GM12865 (cell line): Measurements from ENCODE around the gene KLF13.

Experiments used
- DNase-seq: peaks from one replicate; pipeline ENCODE4 v3.0.0; 2010; ENCODE audit warnings: low read depth
- H3K4me3 ChIP-seq: 2 replicates; pipeline ENCODE4 v1.5.1; 2011; ENCODE audit warnings: mild to moderate bottlenecking, low read depth, low read length, control low read depth
- CTCF ChIP-seq: IDR thresholded peaks from 2 replicates; pipeline ENCODE4 v1.5.1; 2011; ENCODE audit warnings: low read length, control low read depth, low read depth, inconsistent platforms; ENCODE audit not compliant: insufficient read depth; ENCODE audit errors: missing control alignments

KLF13 gene

GRCh38 chr15:31295658-31296057, 31.0 kb upstream of the KLF13 start:
- no peak for TF ChIP-seq CTCF
- no peak overlapping the region for H3K4me3 ChIP-seq
- DNase-seq = no peak

- no peak for TF ChIP-seq CTCF
- no peak overlapping the region for H3K4me3 ChIP-seq
These were observed 30.4 kb upstream of the KLF13 start for GRCh38 chr15:31296219-31296645.

GRCh38 chr15:31296646-31297574, 29.7 kb upstream of the KLF13 start:
- TF ChIP-seq CTCF = no peak
- no peak overlapping the region for H3K4me3 ChIP-seq
- DNase-seq = no peak

More at GRCh38 chr15:31296219-31296645, 30.4 kb upstream of the KLF13 start:
- DNase-seq = no peak

- H3K4me3 ChIP-seq = no peak overlapping the region
- TF ChIP-seq CTCF = no peak
- DNase-seq = no peak
These were observed 28.8 kb upstream of the KLF13 start for GRCh38 chr15:31297575-31298456.

- no peak overlapping the region for H3K4me3 ChIP-seq
- no peak for TF ChIP-seq CTCF
- no peak for DNase-seq
These were observed 27.9 kb upstream of the KLF13 start for GRCh38 chr15:31298707-31299172.

- H3K4me3 ChIP-seq = no peak overlapping the region
- no peak for TF ChIP-seq CTCF
- DNase-seq = no peak
These were observed 26.4 kb upstream of the KLF13 start for GRCh38 chr15:31300208-31300661.
